ENCODE results near the gene SURF4. TPM values are rescaled to one million over a fixed set of nuclear protein-coding genes. Genes with fewer than 3 reads are reported as not detected.

SURF4 gene
- total and polyA plus RNA-seq, 2 of the 13 experiments (the other 11 are each of a cell fraction or from before 2014, with no cell fraction given): 220 to 265 TPM

DNA sequence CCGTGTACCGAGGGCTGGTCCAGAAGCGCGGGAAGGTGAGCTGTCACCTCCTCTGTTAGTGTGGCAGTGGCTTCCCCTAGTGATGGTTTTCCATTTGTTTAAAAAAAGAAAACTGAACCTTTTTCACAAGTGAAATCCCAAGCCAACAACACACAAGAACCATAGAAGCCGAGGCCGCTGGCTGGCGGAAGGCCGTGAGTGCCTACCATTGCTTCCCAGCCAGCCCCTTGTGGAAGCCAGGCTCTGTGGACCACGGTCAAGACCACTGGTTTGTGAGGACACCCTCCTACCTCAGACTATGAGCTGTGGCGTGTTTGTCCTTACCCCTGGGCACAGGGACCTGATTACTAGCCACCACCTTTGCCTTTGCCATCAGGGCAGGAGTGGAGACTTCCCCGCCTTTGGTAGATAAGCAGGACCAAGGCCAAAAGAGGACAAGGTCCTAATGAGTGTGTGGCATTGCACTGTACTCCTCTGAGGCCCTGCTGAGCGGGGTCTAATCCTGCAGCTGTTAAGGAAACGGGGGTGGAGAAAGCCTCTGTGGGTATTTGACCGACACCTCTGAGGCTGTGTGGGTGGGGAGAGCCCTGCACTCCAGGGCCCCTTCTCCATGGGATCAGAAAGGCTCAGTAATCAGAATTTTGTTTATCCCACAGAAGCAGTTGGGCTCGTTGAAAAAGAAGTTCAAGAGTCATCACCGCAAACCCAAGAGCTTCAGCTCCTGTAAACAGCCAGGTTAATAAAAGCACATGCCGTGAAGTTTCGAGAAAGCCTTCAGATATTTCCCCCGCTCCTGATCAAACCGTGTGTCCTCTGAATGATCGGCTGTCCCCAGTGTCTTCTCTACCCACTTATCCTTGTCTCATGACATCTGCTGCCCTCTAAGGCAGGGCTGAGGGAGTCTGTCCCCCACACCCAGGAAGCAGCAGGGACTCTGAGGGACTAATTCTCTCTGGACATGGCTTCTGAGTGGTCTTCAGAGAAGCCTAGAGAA lies 15.2 kb downstream of the SURF4 start (continued):
- TF ChIP-seq, protein P1, sequence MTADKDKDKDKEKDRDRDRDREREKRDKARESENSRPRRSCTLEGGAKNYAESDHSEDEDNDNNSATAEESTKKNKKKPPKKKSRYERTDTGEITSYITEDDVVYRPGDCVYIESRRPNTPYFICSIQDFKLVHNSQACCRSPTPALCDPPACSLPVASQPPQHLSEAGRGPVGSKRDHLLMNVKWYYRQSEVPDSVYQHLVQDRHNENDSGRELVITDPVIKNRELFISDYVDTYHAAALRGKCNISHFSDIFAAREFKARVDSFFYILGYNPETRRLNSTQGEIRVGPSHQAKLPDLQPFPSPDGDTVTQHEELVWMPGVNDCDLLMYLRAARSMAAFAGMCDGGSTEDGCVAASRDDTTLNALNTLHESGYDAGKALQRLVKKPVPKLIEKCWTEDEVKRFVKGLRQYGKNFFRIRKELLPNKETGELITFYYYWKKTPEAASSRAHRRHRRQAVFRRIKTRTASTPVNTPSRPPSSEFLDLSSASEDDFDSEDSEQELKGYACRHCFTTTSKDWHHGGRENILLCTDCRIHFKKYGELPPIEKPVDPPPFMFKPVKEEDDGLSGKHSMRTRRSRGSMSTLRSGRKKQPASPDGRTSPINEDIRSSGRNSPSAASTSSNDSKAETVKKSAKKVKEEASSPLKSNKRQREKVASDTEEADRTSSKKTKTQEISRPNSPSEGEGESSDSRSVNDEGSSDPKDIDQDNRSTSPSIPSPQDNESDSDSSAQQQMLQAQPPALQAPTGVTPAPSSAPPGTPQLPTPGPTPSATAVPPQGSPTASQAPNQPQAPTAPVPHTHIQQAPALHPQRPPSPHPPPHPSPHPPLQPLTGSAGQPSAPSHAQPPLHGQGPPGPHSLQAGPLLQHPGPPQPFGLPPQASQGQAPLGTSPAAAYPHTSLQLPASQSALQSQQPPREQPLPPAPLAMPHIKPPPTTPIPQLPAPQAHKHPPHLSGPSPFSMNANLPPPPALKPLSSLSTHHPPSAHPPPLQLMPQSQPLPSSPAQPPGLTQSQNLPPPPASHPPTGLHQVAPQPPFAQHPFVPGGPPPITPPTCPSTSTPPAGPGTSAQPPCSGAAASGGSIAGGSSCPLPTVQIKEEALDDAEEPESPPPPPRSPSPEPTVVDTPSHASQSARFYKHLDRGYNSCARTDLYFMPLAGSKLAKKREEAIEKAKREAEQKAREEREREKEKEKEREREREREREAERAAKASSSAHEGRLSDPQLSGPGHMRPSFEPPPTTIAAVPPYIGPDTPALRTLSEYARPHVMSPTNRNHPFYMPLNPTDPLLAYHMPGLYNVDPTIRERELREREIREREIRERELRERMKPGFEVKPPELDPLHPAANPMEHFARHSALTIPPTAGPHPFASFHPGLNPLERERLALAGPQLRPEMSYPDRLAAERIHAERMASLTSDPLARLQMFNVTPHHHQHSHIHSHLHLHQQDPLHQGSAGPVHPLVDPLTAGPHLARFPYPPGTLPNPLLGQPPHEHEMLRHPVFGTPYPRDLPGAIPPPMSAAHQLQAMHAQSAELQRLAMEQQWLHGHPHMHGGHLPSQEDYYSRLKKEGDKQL (CRISPR knock-in tag; IDR thresholded peaks at IDR 0.05; ENCODE audit: low read depth): no peak
- TF ChIP-seq RBM22 (optimal IDR thresholded peaks at IDR 0.05; ENCODE audit: low read length) (peak; percentile 84), ZNF547 (CRISPR knock-in tag; IDR thresholded peaks at IDR 0.05) (peak; percentile 44; the same call in 1 of the 2 replicates), ZNF878 (CRISPR knock-in tag; IDR thresholded peaks at IDR 0.05) (no peak), KLF11 (CRISPR knock-in tag; IDR thresholded peaks at IDR 0.05) (no peak), HNF4A (CRISPR knock-in tag; IDR thresholded peaks at IDR 0.05) (peak; percentile 58), IRX3 (CRISPR knock-in tag; IDR thresholded peaks at IDR 0.05; ENCODE audit: borderline replicate concordance, low read depth) (0 out of 2 replicates have a peak, but pooled peaks have one; percentile 34), HNRNPUL1 (IDR thresholded peaks at IDR 0.05; ENCODE audit: low read depth, low read length) (no peak), ZNF557 (CRISPR knock-in tag; IDR thresholded peaks at IDR 0.05) (no peak), ZNF317 (CRISPR knock-in tag; IDR thresholded peaks at IDR 0.05) (peak; percentile 92), JUN (CRISPR knock-in tag; IDR thresholded peaks at IDR 0.05) (no peak), POLR2G (IDR thresholded peaks at IDR 0.05; ENCODE audit: low read depth, low read length) (peak; percentile 30)
- TF ChIP-seq, protein P2, sequence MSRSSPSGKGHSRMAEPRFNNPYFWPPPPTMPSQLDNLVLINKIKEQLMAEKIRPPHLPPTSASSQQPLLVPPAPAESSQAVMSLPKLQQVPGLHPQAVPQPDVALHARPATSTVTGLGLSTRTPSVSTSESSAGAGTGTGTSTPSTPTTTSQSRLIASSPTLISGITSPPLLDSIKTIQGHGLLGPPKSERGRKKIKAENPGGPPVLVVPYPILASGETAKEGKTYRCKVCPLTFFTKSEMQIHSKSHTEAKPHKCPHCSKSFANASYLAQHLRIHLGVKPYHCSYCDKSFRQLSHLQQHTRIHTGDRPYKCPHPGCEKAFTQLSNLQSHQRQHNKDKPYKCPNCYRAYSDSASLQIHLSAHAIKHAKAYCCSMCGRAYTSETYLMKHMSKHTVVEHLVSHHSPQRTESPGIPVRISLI (CRISPR knock-in tag; IDR thresholded peaks at IDR 0.05; ENCODE audit: borderline replicate concordance): no peak
- TF ChIP-seq, protein P3, sequence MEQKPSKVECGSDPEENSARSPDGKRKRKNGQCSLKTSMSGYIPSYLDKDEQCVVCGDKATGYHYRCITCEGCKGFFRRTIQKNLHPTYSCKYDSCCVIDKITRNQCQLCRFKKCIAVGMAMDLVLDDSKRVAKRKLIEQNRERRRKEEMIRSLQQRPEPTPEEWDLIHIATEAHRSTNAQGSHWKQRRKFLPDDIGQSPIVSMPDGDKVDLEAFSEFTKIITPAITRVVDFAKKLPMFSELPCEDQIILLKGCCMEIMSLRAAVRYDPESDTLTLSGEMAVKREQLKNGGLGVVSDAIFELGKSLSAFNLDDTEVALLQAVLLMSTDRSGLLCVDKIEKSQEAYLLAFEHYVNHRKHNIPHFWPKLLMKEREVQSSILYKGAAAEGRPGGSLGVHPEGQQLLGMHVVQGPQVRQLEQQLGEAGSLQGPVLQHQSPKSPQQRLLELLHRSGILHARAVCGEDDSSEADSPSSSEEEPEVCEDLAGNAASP (CRISPR knock-in tag; IDR thresholded peaks at IDR 0.05; ENCODE audit: borderline replicate concordance): peak; percentile 20; the same call in 1 of the 2 replicates
- TF ChIP-seq, protein P4, sequence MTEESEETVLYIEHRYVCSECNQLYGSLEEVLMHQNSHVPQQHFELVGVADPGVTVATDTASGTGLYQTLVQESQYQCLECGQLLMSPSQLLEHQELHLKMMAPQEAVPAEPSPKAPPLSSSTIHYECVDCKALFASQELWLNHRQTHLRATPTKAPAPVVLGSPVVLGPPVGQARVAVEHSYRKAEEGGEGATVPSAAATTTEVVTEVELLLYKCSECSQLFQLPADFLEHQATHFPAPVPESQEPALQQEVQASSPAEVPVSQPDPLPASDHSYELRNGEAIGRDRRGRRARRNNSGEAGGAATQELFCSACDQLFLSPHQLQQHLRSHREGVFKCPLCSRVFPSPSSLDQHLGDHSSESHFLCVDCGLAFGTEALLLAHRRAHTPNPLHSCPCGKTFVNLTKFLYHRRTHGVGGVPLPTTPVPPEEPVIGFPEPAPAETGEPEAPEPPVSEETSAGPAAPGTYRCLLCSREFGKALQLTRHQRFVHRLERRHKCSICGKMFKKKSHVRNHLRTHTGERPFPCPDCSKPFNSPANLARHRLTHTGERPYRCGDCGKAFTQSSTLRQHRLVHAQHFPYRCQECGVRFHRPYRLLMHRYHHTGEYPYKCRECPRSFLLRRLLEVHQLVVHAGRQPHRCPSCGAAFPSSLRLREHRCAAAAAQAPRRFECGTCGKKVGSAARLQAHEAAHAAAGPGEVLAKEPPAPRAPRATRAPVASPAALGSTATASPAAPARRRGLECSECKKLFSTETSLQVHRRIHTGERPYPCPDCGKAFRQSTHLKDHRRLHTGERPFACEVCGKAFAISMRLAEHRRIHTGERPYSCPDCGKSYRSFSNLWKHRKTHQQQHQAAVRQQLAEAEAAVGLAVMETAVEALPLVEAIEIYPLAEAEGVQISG (CRISPR knock-in tag; IDR thresholded peaks at IDR 0.05): peak; percentile 23; the same call in 1 of the 2 replicates
